ENCODE data around the gene MMP20. TPM values are rescaled to one million over a fixed set of nuclear protein-coding genes. Genes with fewer than 3 reads are reported as not detected.

MMP20 gene
- total RNA-seq, 1 donor from 2014 or later, result not detected

DNA sequence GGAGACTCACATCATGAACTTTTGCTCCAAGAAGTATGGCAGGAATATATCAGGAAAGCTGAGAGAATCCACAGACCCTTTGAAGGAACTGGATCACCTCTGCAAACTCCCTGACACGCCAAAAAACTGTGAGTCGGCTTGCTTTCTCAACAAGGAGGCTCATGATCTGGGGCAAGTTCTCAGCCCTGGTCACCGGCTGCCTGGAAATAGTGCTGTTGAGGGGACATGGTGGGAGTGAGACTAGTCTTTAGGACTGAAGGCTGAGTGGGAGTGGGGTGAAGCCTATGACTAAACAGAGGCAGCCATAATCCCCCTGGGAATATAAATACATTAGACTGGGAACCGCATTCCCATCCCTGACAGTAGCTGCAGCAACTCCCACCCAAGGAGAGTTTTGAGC is 86.2 kb downstream of the MMP20 start:
- Mint-ChIP-seq H3K27me3 (ENCODE audit: low read depth, unreplicated experiment) (no peaks in the 10 kb centered on the region), H3K9me3 (ENCODE audit: unreplicated experiment) (no peaks in the 10 kb centered on the region), H3K27ac (ENCODE audit: unreplicated experiment) (no peak overlapping the region), H3K4me3 (ENCODE audit: unreplicated experiment) (no peak overlapping the region), H3K36me3 (ENCODE audit: low read depth, unreplicated experiment) (no peaks in the 10 kb centered on the region), H3K4me1 (ENCODE audit: low read depth, unreplicated experiment) (no peaks in the 10 kb centered on the region)
- TF ChIP-seq, protein P1, sequence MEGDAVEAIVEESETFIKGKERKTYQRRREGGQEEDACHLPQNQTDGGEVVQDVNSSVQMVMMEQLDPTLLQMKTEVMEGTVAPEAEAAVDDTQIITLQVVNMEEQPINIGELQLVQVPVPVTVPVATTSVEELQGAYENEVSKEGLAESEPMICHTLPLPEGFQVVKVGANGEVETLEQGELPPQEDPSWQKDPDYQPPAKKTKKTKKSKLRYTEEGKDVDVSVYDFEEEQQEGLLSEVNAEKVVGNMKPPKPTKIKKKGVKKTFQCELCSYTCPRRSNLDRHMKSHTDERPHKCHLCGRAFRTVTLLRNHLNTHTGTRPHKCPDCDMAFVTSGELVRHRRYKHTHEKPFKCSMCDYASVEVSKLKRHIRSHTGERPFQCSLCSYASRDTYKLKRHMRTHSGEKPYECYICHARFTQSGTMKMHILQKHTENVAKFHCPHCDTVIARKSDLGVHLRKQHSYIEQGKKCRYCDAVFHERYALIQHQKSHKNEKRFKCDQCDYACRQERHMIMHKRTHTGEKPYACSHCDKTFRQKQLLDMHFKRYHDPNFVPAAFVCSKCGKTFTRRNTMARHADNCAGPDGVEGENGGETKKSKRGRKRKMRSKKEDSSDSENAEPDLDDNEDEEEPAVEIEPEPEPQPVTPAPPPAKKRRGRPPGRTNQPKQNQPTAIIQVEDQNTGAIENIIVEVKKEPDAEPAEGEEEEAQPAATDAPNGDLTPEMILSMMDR (IDR thresholded peaks at IDR 0.05; ENCODE audit: insufficient read depth, low read depth, low read length), result no peak
- TF ChIP-seq EZH2 (IDR thresholded peaks at IDR 0.05; ENCODE audit: insufficient read depth, low read length), result no peak
- no peaks in the 10 kb centered on the region for H3K4me1 ChIP-seq (ENCODE audit: insufficient read depth, low read length)
- no peaks in the 10 kb centered on the region for H3K9me3 ChIP-seq (ENCODE audit: insufficient read depth, low read depth, low read length)
- H3K79me2 ChIP-seq (ENCODE audit: insufficient read depth, low read length), result no peaks in the 10 kb centered on the region
- H2AFZ ChIP-seq (ENCODE audit: low read depth, low read length), result no peak overlapping the region
- no peak overlapping the region for H3K9ac ChIP-seq (ENCODE audit: low read length)
- no peaks in the 10 kb centered on the region for H3K27me3 ChIP-seq (ENCODE audit: insufficient read depth, low read length)
- no peak overlapping the region for H3K4me3 ChIP-seq (ENCODE audit: insufficient read depth, low read depth, low read length)
- H4K20me1 ChIP-seq (ENCODE audit: insufficient read depth, low read length), result no peaks in the 10 kb centered on the region
- FAIRE-seq (peak; percentile 5), DNase-seq (ENCODE audit: low read depth) (no peak)
- no peak overlapping the region for H3K4me2 ChIP-seq (ENCODE audit: low read length)
- no peak overlapping the region for H3K27ac ChIP-seq (ENCODE audit: low read depth, low read length)
- no peaks in the 10 kb centered on the region for H3K36me3 ChIP-seq (ENCODE audit: insufficient read depth, low read length)

GRCh38 chr11:102534261-102534872 is 90.8 kb downstream of the MMP20 start:
- Mint-ChIP-seq H3K4me3 (ENCODE audit: unreplicated experiment) (no peak overlapping the region), H3K4me1 (ENCODE audit: low read depth, unreplicated experiment) (peaks cover 2% of the 10 kb centered on the region), H3K36me3 (ENCODE audit: low read depth, unreplicated experiment) (no peaks in the 10 kb centered on the region), H3K9me3 (ENCODE audit: unreplicated experiment) (no peaks in the 10 kb centered on the region), H3K27ac (ENCODE audit: unreplicated experiment) (no peak overlapping the region), H3K27me3 (ENCODE audit: low read depth, unreplicated experiment) (no peaks in the 10 kb centered on the region)
- Histone ChIP-seq H3K4me1 (ENCODE audit: insufficient read depth, low read length) (no peaks in the 10 kb centered on the region), H3K27me3 (ENCODE audit: insufficient read depth, low read length) (no peaks in the 10 kb centered on the region), H3K9ac (ENCODE audit: low read length) (no peak overlapping the region), H3K79me2 (ENCODE audit: insufficient read depth, low read length) (no peaks in the 10 kb centered on the region), H3K9me3 (ENCODE audit: insufficient read depth, low read depth, low read length) (no peaks in the 10 kb centered on the region), H3K4me3 (ENCODE audit: insufficient read depth, low read depth, low read length) (no peak overlapping the region), H2AFZ (ENCODE audit: low read depth, low read length) (no peak overlapping the region), H3K27ac (ENCODE audit: low read depth, low read length) (no peak overlapping the region), H3K4me2 (ENCODE audit: low read length) (no peak overlapping the region), H3K36me3 (ENCODE audit: insufficient read depth, low read length) (no peaks in the 10 kb centered on the region), H4K20me1 (ENCODE audit: insufficient read depth, low read length) (no peaks in the 10 kb centered on the region)
- no peak for TF ChIP-seq EZH2 (IDR thresholded peaks at IDR 0.05; ENCODE audit: insufficient read depth, low read length)
- TF ChIP-seq, protein P1 (IDR thresholded peaks at IDR 0.05; ENCODE audit: insufficient read depth, low read depth, low read length), result no peak
- FAIRE-seq (no peak), DNase-seq (ENCODE audit: low read depth) (no peak)

- DNase-seq (ENCODE audit: low read depth), result peak; percentile 35
Observed at GRCh38 chr11:102530558-102530957, 94.6 kb downstream of the MMP20 start, which contains the start of gene MMP7. Gene MMP7, minus strand, starts transcription at chr11:102530747. Its CDS starts 47 bp downstream, at chr11:102530700.

More at GRCh38 chr11:102530558-102530957, 94.6 kb downstream of the MMP20 start, which contains the start of gene MMP7:
- Histone ChIP-seq H3K4me3 (ENCODE audit: insufficient read depth, low read depth, low read length) (no peak within 1 kb of the TSS), H3K4me2 (ENCODE audit: low read length) (peak within 1 kb of the TSS; percentile 72), H3K9ac (ENCODE audit: low read length) (no peak within 1 kb of the TSS), H3K27me3 (ENCODE audit: insufficient read depth, low read length) (no peaks in the 10 kb centered on the region), H3K36me3 (ENCODE audit: insufficient read depth, low read length) (no peaks in the 10 kb centered on the region), H3K27ac (ENCODE audit: low read depth, low read length) (no peak within 1 kb of the TSS), H2AFZ (ENCODE audit: low read depth, low read length) (peak within 1 kb of the TSS; percentile 54), H3K79me2 (ENCODE audit: insufficient read depth, low read length) (no peaks in the 10 kb centered on the region), H4K20me1 (ENCODE audit: insufficient read depth, low read length) (no peaks in the 10 kb centered on the region), H3K4me1 (ENCODE audit: insufficient read depth, low read length) (no peaks in the 10 kb centered on the region), H3K9me3 (ENCODE audit: insufficient read depth, low read depth, low read length) (no peaks in the 10 kb centered on the region)
- FAIRE-seq, result no peak
- peaks cover 11% of the 10 kb centered on the region for H3K4me1 Mint-ChIP-seq (ENCODE audit: low read depth, unreplicated experiment)
- H3K9me3 Mint-ChIP-seq (ENCODE audit: unreplicated experiment), result no peaks in the 10 kb centered on the region
- H3K4me3 Mint-ChIP-seq (ENCODE audit: unreplicated experiment), result no peak within 1 kb of the TSS
- no peak within 1 kb of the TSS for H3K27ac Mint-ChIP-seq (ENCODE audit: unreplicated experiment)
- TF ChIP-seq, protein P1 (IDR thresholded peaks at IDR 0.05; ENCODE audit: insufficient read depth, low read depth, low read length), result no peak
- no peak for TF ChIP-seq EZH2 (IDR thresholded peaks at IDR 0.05; ENCODE audit: insufficient read depth, low read length)
- no peaks in the 10 kb centered on the region for H3K27me3 Mint-ChIP-seq (ENCODE audit: low read depth, unreplicated experiment)
- H3K36me3 Mint-ChIP-seq (ENCODE audit: low read depth, unreplicated experiment), result no peaks in the 10 kb centered on the region

Data from astrocyte (in vitro differentiated cells and primary cell).